HG03342 (cell line): ENCODE measurements around the gene MMP23B.
"Not testable (repeated sequence)": the region's sequence is repeated elsewhere in the genome, so short reads cannot be mapped to it uniquely, and the experiment has no call there.

Experiments
- ATAC-seq: cut with Tn5 transposase; IDR thresholded peaks from one replicate; pipeline ENCODE4 v1.9.1; 2021; ENCODE audit warnings: mild to moderate bottlenecking, moderate library complexity; ENCODE audit not compliant: unreplicated experiment

Gene MMP23B

DNA sequence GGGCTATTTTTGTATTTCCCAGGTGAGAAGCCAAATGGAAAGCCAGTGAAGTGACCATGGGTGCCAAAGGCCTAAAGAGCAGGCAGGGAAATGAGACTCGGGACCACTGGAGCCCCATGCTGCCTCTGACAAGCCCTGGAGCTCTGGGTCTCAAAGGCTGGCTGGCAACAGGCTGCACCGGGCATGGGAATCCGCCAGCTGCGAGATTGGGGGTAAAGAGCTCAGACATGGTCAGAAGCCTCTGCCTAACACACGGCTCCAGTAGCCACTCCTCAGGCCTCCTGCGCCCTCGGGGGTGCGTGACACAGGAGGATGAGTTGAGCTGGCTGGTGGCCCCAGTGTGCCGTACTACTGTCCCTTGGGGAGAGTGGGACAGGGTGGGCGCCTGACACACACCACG, 32.3 kb downstream of the MMP23B start:
- ATAC-seq = not testable (repeated sequence)

DNA sequence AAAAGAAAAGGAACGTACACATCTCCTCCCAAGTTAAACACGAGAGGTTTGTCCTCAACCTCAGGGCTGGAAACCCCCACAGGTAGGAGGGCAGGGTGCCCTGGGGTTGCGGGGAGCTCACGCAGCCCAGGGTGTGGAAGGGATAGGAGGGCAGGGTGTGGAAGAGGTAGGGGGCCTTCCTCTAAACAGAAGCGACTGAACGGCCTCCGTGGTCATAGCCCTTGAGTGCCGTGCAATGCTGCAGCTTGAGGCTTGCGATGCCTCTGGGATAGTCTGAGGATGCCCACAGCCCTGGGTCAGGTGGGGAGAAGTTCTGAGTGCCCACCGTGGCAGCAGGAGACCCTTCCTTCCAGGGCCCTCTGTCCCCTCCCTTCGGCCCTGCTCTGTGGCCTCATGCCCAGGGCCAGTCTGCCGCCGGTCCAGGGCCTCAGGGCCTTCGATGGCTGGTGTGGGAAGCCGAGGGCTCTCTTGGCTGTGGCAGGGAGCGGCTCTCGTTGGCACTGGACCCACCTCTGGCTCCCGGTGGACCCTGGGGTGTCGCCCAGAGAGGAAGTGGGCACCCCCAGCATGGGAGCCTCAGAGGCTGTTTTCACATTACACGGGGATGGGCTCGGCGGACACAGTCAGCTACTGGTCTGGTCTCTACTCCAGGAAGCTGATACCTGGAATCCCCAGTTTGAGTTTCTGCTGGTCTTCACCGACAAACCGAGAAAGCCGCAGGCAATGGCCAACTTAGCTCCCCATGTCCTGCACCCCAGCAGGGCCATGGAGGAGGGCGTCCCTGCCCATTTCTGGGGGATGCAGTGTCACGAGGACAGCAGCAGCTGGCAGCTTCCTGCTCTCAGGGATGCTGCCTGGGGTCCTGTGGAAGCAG, 33.2 kb downstream of the MMP23B start:
- ATAC-seq = no peak

DNA sequence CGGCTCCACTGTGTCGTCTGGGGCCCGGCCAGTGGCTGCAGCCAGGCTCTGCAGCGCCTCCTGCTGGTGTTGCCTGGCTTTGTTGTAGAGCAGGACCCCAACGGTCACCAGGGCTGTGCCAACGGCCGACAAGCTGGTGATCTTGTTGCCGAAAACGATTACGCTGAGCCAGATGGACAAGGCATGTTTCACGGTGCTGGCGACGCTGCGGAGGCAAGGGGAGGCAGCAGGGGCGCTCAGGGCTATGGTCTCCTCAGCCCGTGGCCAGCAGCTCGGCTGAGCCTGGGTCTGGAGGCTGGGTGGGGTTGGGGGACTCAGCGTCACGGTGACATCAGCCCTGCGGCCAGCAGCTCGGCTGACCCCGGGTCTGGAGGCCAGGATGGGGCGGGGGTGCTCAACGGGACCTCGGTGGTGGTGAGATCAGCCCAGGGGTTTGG, 33.9 kb downstream of the MMP23B start:
- ATAC-seq = no peak

DNA sequence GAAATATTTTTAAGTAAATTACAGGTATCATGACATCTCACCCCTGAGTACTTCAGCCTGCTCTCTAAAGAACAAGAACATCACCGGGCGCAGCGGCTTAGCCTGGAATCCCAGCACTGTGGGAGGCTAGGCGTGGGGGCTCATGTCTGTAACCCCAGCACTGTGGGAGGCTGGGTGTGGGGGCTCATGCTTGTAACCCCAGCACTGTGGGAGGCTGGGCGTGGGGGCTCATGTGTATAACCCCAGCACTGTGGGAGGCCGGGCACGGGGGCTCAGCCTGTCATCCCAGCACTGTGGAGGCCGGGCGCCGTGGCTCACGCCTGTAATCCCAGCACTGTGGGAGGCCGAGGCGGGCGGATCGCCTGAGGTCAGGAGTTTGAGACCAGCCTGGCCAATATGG, 34.6 kb downstream of the MMP23B start:
- ATAC-seq = no peak

DNA sequence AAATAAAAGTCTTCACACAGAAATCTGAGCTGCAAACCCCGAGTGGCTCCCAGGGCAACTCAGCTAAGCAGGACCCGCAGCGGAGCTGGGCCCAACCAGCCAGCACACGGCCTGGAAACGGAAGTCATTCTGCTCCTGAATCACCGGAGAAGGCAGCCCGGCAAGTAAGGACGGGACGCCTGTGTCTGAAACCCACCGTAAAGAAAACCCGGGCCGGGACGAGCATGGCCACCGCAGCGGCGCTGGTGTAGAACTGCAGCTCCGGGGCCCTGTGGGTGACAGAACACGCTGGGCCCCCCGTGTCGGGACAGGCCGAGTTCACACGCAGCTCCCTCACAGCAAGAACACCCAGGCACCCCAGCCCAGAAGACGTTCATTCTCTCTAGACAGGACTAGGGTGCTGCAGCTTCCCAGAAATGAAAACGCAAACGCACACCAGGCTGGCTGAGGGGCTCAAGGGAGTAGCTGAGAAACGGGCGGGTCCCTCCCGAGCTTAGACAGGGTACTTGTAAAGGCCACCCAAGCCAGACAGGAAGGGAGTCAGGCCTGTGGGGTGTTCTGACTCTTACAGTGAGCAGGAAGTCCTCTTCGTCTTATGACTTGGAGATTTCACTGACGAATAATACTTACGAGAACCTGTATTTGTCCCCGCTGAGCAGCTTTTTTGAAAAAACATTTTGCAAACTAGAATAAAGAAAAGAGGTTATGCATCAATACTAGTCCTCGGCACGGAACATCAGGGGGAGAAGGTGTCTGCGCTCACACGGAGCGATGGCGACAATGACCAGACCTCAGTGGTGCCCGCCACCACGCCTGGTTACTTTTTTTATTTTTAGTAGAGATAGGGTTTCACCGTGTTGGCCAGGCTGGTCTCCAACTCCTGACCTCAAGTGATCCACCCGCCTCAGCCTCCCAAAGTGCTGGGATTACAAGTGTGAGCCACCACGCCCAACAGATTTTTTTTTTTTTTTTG, 37.8 kb downstream of the MMP23B start:
- ATAC-seq = no peak

DNA sequence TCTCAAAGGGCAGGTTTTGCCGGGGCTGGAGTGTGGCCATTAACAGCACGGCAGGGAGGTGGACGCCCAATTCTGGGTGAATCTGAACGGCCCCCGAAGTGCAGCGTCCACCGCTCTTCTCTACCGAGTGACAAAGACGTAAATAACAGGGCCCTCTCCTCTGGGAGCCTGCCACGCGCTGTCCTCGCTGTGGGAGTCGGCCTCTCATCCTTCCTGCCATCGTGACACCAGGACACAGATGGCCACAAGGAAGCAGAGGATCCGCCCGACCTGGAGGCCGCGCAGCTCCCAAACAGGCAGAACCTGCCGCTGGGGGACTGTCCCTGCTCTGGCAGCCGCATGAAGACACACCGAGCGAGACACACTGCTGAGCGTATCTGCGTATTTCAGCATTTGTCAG, 38.9 kb downstream of the MMP23B start:
- no peak for ATAC-seq

DNA sequence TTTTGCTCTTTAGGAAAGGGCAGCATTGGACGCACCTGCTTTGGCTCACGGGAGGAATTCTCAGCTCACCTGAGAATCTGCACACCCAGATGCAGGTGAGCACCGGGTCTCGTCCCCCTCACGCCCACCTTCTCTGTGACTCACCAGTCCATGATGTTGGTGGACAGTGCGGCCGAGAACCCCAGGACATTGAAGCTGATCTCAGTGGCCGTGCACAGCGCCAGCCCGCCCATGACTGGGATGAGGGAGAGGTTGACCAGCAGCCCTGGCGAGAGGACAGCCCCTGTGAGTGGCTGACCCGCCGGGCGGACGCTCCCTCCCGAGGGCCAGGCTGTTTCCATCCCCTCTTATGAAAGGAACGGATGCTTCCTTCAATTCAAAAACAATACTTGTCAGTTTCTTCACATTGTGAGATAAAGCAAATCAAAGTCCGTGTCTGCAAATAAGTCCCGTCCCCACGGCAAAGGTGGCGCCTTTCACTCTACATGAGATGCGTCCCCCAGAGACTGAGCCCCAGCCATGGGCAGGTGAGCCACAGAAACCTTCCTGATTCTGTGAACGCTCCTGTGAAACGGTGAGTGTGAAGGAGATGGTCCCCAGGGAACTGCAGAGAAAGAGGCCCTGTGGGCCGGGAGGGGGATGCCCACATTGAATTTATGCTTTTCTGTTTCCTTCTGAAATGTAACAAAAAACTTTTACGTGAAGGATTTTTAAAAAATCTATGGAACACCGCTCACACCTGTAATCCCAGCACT, 39.6 kb downstream of the MMP23B start:
- no peak for ATAC-seq

DNA sequence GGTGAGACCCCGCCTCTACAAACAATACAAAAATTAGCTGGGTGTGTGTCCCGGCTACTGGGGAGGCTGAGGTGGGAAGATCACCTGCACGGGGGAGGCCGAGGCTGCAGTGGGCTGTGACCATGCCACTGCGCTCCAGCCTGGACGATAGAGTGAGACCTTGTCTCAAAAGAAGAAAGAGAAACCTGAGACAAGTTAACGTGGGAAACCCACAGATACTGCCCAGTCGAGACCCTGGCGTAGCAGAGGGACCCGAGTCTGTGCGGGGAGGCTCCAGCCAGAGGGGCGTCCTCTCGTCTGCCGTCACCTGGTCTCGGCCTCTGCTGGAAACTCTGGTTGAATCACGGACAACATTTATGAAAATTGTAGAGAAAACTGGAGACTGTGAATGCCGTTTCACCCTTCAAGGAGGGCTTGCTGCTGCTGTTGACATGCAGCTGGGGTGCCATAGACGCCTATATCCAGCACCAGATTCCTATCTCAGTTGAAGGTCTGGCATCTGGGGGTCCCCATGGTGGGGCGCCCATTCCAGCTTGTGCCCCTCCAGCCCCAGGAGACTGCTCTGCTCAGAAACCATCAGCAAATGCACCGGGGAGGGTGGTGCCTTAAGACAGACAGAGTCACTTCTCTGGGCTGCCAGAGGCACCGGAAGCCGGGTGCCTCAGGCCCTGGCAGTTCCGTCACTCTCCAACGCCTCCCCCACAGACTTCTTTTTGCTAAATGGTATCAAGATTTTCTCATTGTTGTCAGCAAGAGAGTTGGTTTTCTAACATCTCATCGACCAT, 40.4 kb downstream of the MMP23B start:
- ATAC-seq = no peak

DNA sequence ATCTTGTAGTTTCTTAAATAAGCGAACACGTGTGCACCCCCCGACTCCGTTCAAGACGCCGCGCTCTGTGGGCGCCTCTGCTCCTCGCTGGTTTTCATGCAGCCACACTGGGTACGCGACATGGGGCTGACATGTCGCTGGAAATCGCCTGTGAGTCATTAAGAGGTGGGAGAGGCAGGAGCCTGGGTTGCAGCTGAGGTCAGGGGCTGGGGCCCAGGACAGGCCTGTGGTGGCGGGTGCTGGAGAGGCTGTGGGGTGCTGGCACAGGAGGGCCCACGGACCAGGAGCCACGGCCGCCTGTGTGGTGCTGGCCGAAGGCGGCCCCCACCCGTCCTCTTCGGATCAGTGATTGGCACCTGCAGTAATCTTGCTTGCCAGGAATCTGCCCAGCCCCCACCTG, 42.8 kb downstream of the MMP23B start:
- ATAC-seq = not testable (repeated sequence)

DNA sequence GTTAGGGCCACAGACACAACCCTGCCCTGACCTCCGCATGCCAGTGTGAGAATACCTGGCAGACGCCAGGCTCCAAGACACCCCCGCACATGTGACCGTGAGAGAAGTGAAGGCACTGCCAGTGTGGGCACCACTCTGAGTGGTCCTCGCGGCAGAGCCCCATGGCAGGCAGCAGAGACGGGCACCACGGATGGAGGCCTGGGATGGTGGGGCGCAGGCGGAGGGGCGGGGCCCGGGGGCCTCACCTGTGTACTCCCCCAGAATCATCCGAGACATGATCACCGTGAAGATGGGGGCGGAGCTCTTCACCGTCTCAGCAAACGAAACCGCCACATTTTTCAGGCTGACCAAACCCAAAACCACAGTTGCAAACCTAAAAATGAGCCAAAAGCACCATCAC, 43.2 kb downstream of the MMP23B start:
- not testable (repeated sequence) for ATAC-seq

DNA sequence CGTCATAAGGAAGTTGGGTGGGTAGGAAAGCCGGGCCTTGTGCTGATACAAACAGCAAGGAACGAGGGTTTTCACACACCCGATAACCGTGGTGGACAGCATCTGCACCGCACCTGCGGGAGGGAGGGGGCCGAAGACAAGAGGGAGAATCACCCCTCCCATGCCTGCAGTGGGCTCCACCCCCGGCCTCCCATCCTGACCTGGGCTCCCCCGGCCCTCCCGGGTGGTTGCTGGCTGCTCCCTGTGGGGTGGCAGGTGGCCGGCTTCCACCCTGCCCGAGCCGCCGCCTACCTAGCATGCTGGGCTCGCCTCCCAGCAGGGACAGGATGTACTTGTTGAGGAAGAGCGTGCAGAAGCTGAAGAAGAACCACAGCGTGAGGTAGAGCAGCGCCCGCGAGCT, 44.1 kb downstream of the MMP23B start:
- not testable (repeated sequence) for ATAC-seq

DNA sequence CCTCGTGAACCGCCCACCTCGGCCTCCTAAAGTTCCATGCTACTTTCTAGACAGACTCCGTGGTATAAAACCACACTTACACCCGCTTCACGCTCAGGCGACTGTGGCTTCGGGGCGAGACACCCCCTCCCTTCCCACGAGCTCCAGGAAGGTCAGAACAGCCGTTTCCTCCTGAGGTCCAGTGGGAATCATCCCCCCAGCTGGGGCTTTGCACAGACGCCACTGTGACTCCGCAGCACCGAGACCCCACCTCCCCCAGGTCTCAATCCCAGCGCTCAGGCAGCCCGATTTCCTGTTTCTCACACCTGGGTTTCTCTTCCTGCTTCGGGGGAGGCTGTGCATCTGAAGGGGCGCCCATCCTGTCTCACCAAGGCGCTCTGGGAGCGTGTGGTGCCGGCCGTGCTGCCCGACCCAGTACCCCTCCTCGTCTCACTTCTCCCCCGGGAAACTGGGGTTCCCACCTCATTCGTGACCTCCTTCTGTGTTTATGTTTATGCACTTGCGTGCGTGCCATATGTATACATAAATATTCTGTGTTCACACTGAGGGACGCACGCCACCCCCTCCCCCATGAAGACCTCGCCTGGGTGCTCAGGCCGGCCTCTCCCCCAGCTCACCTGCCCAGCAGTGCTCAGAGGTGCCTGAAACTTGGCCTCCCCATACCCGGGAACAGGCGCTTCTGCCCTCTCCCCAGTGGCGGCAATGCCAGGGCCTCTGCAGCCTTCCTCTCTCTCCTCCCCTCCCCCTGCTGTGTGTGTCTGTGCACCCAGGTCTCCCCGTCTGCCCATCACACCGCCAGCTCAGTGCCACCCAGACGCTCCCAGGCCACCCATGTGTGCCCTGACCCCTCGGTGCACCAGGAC, 46.0 kb downstream of the MMP23B start:
- ATAC-seq = peak; percentile 66

DNA sequence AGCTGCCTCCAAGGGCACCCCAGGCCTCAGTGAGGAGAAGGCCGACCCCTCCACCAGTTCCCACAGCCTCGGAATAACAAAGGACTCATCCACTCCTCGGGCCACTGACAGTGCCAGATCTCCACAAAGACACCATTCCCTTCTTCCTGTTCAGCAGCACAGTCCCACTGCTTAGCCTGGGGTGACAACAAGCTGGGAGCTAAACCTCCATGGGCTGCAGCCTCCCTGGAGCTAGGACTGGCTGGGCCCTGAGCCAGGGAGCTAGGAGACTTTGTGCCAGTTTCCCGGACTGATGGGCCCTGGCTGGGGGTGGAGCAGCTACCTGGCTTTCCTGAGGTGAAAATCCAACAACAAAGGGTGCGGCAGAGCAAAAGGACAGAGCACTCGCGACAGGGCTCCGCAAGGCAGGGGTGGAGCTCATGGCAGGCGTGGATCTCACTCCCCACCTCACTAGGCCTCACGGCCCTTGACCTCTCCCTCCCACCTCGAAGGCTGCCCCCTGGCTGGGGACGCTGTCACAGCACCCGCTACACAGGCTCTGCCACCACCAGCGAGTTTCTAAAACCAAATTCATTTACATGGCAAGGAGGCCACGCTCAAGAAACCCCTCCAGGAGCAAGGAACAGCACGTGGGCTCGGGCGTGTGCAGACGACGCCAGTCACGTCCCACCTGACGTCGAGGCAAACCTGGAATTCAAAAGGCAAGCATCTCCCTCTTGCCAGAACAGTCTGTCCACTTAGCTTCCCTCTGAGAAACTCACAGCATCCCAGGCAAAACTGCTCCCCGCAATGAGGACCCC, 46.8 kb downstream of the MMP23B start:
- ATAC-seq = no peak

DNA sequence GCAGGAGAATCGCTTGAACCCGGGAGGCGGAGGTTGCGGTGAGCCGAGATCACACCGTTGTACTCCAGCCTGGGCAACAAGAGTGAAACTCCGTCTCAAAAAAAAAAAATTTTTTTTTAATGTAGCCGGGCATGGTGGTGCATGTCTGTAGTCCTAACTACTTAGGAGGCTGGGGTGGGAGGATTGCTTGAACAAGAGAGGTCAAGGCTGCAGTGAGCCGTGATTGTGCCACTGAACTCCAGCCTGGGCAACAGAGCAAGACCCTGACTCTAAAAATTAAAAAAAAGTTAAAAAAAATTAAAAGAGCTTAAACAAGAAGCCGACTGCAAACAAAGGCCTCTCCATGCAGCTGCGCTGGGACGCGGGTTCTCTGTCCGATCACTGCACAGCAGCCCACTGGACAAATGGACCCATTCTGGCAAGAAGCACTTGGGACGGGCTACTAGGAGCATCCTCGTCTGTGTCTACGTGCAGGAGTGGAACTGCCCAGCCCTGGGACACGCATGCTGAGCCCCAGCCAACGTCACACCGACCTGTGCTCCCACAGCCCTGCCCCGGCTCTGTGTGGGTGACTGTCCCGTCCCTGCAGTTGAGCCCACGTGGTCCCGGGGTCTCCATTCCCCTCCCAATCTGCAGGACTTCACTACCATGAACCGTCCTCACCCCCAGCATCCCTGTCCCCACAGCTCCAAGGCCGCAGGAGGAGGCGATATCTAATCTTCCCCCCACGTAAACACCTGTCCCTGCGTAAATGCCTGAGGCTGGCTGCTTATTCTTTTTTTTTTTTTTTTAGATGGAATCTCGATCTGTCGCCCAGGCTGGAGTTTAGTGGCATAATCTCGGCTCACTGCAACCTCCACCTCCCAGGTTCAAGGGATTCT, 48.3 kb downstream of the MMP23B start:
- ATAC-seq = no peak

DNA sequence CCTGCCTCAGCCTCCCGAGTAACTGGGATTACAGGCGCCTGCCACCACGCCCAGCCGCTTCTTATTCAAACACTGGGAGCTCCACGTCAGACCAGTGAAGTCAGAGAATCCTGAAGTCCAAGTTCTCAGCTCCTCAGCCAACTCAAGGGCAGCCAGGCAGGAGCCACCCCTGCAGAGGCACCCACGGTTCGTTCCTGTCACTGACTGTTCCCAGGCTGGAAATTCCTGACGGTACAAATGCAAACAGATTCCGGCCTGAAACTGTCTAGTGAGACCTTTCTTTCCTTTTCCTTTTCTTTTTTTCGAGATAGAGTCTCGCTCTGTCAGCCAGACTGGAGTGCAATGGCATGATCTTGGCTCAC, 48.9 kb downstream of the MMP23B start:
- ATAC-seq = no peak

DNA sequence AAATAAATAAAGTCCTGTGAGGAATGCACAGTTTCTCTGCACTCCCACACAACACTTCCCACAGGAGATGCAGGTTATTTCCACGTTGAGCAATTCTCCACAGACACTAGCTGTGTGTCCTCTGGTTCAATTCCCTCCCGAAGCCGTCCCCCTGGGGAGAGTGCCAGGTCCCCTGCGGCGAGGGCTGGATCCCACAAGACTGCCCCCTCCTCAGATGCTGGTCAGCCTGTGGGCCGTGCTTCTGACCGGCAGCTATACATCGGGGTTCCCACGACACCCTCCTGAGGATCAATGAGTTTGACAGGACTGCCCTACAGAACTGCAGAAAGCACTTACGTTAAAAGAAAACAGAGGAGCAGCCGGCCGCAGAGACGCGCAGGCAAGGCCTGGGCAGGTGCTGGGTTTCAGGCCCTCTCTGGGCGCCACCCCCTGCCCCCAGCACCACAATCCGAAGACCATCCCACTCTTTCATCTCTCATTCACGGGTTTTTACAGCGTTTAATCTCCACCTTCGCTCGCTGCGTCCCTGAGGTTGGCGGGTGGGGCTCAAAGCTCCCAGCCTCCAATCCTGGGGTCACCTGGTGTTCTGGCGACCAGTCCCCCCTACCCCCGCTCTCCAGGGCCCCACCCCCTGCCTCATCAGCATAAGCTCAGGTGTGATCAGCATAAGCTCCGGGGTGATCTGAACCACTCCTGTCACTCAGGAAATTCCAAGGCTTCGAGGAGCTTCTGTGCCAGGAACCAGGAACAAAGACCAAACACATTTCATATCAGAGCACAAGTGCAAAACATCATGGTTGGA, 51.3 kb downstream of the MMP23B start:
- ATAC-seq = no peak
